HG02571 (cell line): ENCODE results near the gene BTK.

Experiments used
- ATAC-seq: cut with Tn5 transposase; IDR thresholded peaks from one replicate; pipeline ENCODE4 v1.9.1; 2021; ENCODE audit warnings: mild to moderate bottlenecking, moderate library complexity; ENCODE audit not compliant: unreplicated experiment

BTK gene

GRCh38 chrX:101385795-101386541, at the start of gene BTK:
BTK (minus strand) TSS chrX:101386191; CDS start chrX:101375284, 10,907 bp downstream.
- peak; percentile 62 for ATAC-seq

GRCh38 chrX:101430457-101431078, 44.6 kb upstream of the BTK start:
- ATAC-seq, result peak; percentile 84

- no peak for ATAC-seq
Observed at GRCh38 chrX:101429934-101430333, 43.9 kb upstream of the BTK start.

GRCh38 chrX:101427954-101428353, 42.0 kb upstream of the BTK start:
- ATAC-seq, result no peak

GRCh38 chrX:101419489-101419888, 33.5 kb upstream of the BTK start:
- ATAC-seq, result no peak

- ATAC-seq, result no peak
Observed at GRCh38 chrX:101417981-101418841, 32.2 kb upstream of the BTK start.

GRCh38 chrX:101417190-101417589, 31.2 kb upstream of the BTK start:
- ATAC-seq, result no peak

GRCh38 chrX:101416691-101417090, 30.7 kb upstream of the BTK start:
- no peak for ATAC-seq

GRCh38 chrX:101415180-101416145, 29.5 kb upstream of the BTK start:
- peak; percentile 60 for ATAC-seq

GRCh38 chrX:101411984-101412383, 26.0 kb upstream of the BTK start:
- no peak for ATAC-seq

- no peak for ATAC-seq
Observed at GRCh38 chrX:101410461-101410860, 24.5 kb upstream of the BTK start.

- no peak for ATAC-seq
Observed at GRCh38 chrX:101409043-101409442, 23.1 kb upstream of the BTK start.

- ATAC-seq, result no peak
Observed at GRCh38 chrX:101408532-101408841, 22.5 kb upstream of the BTK start.

- ATAC-seq, result peak; percentile 91
Observed at GRCh38 chrX:101407748-101408531, 21.9 kb upstream of the BTK start, which contains the start of the genes GLA and HNRNPH2. GLA (minus strand) TSS chrX:101407925; CDS start chrX:101407903, 22 bp downstream. HNRNPH2 (plus strand) TSS chrX:101408222; CDS start chrX:101411989, 3,767 bp downstream.

GRCh38 chrX:101407167-101407747, 21.3 kb upstream of the BTK start:
- no peak for ATAC-seq

GRCh38 chrX:101399825-101400224, 13.8 kb upstream of the BTK start:
- ATAC-seq, result no peak

GRCh38 chrX:101398694-101399093, 12.7 kb upstream of the BTK start:
- ATAC-seq, result no peak

GRCh38 chrX:101397779-101398178, 11.8 kb upstream of the BTK start:
- no peak for ATAC-seq

- ATAC-seq, result no peak
Observed at GRCh38 chrX:101395789-101396188, 9.8 kb upstream of the BTK start.
